NCI-H2081 (cell line): Measurements from ENCODE around the gene ZNF664.

ENCODE experiments used
- DNase-seq, 2 experiments: peaks; one replicate each; lab custom pipeline; 2025; lab: John Stamatoyannopoulos, UW

ZNF664 gene

DNA sequence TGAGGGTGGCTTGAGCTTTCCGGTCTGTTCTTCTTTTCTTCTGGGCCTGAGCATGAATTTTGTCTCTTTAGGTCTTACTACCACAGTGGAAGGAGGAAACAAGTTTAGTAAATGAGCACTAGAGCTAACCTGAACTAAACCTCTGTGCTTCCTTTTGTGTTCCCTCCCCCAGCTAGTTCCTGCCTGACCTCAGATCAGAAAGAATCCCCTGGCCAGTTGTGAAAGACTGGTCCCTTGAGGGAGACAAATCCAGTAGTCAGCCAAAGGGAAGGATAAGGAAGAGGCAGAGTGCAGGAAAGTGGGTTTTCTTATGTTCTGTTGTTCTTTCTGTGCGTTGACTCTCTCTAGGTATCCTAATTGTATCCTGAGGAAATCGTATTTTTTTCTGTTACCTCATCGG is 17.5 kb downstream of the ZNF664 start:
- DNase-seq = no peak

DNA sequence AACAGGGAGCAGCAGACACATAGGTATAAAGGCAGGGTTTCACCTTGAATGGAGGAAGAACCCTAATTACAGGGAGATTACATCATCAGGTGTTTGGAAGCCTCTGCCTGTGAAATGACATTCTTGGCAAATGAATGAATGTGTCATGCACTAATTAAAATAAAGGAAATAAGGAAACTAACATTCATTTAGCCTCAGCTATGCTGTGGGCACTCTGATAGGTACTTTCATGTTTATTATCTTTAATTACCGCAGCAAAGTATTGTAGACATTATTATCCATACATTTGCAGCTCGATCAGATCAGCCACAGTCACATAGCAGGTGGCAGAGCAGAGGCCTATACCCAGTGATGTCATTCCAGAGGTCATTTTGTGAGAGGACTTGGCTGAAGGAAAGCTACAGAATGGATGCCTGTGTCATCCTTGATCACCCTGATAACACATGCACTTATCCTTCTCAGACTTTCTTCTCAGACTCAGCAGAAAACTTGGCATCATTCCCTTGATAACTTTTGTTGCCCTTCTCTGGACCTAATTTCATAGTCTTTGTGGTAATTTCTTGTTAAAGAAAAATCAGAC is 18.4 kb downstream of the ZNF664 start:
- DNase-seq = no peak

DNA sequence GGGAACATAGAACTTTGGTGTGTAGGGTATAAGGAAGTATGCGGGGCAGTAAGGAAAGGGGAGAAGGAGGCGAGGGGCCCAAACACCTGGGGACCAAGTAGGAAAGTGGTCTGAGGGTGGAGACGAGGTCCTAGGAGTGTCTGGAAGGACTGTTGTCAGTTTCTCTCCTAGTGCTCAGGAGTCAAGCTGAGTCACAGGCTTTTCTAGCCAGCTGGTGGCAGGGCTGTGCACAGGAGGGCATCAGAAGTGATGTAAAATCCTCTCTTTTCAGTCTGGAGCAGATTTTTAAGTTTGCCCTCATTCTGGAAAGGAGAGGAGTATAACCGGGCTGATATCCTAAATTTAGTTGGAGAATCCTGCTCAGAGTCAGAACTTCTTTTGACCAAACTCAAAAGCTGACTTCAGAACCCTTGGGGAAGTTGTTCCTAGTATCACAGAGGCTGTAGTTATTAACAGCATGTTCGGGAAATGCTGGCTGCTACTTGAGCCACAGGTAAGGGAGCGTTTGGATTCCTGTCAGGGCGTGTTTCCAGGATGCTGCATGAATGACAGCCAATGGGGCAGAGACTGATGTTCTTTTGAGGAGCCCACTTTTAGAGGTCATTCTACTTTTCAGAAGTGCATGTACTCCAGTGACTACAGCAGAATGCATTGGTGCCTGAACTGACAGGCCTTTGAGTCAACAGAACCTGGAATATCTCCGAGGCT is 19.3 kb downstream of the ZNF664 start:
- DNase-seq = no peak

DNA sequence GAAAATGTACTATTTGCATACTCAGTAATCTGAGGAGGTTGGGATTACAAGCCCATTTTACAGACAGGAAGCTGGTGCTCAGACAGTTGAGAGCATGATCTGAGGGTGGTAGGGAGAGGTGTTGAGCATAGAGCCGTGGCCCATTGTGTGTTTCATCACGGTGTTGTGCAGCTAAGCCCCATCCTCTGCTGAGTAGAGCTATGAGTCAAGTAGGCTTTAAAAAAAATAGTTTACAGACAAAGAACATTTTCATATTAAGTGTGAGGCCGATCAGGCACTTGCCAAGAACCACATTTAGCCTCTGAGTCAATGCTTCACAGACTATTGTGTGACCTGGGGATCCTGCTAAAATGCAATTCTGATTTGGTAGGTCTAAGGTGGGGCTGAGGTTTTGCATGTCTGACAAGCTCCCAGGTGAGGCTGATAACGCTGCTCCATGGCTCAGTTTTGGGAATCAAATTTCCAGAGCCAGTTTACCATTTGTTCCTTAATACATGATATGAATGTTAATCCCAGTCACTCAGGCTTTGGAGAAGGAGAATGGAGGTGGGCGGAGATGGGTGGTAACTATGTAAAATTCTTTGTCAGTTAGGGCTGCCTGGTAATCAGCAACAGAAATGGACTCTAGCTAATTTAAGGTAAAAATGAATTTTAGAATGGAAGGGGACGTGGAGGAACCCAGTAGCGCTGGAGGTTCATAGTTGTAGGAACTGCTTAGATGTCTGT is 22.2 kb downstream of the ZNF664 start:
- no peak for DNase-seq

DNA sequence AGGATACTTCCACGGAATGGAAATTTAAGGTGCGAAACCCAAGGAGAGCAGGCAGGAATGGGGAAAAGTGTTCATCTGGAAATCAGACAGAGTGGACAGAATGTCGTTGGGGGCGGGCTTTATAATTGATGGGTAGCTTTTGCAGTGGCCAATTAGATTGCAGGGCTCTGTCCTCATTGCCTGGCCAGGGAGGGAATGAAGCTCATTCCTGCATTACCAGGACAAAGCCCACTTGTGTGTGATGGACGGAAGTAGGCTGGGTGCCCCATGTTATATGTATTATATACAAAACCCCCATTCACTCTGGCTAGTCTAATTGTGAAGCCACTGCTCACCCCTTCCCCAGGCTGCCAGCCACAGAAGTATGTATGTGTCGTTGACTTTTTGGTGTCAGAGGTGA is 23.6 kb downstream of the ZNF664 start:
- DNase-seq = no peak

DNA sequence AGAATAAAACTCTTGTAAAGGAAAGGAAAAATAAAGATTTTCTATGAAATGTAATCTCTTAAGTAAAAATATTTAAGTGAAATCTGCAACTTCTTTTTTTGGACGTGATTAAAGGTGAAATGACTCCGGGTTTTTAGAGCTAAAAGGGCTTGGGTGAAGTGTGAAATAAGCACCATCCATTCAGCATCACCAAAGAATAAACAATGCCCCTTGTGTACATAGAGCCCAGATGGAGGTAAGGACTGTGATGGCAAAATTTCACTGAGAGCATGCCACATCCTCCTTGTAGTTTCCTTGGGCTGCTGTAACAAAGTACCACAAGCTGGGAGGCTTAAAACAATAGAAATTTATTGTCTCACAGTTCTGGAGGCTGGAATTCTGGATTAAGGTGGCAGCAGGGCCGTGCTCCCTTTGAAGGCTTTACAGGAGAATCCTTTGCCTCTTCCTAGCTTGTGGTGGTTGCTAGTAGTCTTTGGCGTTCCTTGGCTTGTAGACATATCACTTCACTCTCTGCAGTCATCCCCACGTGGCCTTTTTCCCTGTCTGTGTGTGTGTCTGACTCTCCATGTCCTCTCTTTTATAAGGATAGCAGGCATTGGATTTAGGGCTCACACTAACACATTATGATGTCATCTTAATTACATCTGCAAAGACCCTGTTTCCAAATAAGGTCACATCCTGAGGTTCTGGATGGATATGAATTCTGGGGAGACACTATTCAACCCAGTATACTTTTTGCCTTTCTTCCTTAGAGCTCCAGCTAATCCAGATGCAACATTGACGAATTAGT is 24.2 kb downstream of the ZNF664 start:
- DNase-seq = no peak

DNA sequence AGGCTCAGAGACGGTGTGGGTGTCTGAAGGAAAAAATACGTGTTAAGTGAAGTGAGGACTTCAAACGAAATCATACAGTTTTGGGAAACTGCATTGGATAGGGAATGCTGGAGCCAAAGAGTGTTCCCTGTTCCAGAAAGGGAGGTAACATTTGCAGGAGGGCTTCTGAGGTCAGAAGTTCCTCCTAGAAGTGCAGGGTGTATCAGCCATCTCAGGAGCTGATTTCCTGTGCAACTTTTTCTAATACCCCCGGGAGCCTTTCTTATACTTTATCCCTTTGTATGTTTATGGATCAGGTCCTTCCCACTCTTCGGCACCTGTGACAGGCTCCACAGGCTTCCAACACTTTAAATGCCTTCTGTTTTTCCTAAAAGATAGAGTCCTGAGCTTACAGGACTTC is 24.9 kb downstream of the ZNF664 start:
- DNase-seq = no peak

DNA sequence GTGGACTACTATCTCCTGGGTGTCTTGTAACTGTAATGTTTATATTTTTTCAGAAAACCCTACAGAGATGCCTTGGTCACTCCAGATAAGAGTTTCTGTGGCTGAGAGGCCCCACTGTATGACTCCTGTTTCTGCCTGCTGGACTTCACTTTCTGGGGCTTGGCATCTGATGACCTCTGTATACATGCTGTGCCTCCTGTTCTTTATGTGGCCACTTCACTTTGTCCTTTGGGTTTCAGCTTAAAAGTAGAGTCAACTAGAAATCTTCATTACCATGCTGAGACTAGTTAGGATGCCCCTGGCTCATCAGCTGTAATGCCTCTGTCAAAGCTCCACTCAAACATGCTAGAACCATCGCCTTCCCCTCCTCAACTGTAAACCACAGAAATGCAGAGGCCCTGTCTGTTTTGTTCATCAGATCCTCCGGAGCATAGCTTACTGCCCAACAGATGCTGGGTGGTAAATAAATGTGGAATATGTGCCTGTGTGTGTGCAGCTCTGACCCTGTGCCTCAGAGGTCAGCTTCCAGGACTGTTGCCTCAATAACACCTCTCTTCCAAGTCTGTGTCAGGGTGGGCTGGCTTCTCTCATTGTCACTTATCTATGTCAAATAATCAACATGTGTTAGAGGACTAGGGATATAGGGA is 25.5 kb downstream of the ZNF664 start:
- no peak for DNase-seq

DNA sequence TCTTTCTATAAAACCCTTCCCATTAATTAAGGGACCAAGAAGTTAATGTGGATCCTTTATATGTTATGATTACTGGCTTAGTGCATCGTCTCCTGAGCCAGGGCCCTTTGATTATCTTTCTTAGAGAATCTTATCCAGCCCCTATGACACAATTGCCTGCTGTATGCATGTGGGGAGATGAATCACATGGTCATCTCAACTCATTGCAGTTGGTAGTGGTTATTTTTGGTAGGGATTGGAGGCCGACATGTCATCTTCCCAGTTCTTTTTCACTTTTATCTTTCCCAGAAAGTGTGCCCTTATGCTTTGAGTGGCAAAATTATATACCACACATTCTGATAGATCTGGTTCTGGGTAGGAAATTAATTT is 26.0 kb downstream of the ZNF664 start:
- DNase-seq = no peak

DNA sequence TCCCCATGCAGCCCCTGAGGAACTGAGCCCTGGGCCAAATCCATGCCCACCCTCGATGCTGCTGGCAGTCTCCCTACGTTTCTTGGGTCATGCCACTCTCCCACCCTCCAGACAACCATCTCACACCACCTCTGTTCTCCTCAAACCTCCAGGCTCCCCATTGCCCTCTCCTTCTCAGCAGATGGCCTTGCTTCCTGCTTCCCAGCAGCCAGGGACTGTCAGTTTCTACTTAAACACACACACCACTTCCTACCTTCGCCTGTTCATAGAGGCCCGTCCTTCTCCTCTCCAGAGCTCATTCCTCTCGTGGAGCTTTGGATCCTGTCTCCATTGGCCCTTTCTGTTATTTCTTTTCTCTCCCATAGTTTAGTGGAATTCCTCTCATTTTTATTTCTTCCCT is 27.1 kb downstream of the ZNF664 start:
- no peak for DNase-seq

DNA sequence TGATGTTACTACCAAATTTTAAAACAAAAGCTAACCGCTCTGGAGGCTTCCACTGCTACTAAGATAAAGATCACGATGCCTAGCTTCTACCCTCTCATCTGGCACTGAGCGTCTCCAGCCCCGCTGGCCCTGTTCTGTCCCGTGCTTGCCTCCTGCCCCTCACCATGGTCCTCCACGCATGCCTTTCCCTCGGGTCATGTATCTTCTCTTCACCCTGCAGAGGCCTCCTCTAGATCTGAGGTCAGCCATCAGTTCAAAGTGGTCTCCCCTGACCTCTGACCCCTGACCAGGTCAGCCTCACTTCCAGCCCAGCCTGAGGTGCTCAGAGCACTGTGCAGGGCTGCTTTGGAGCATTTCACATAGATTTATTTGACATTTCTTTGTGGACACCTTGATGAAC is 28.3 kb downstream of the ZNF664 start:
- DNase-seq = no peak

DNA sequence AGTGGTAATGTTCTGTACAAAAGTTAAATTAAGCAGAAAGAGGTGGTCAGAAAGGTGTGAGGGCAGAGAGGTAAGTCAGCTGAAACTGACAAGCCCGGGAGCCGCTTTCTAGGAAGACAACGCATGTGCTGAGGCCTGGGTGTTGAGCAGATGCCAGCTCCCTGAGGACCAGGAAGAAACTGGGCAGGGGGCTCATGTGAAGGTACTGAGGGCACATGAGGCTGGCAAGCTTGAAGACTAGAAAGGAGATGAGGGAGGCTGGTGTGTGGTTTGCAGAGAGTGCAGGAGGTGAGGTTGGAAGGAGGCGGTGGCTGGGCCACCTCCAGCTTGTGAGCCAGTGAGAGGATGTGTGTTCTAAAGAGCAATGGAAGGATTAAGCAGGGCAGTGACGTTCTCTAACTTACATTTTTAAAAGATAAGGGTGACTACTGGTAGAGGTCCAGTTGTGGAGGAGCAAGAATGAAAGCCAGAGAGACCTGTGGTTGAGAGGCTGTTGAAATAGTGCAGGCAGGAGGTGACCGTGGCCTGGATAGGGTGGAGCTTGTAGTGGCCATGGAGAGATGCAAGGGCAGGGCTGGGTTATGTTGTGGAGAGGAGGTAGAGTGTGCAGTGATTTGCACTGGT is 29.1 kb downstream of the ZNF664 start:
- no peak for DNase-seq

DNA sequence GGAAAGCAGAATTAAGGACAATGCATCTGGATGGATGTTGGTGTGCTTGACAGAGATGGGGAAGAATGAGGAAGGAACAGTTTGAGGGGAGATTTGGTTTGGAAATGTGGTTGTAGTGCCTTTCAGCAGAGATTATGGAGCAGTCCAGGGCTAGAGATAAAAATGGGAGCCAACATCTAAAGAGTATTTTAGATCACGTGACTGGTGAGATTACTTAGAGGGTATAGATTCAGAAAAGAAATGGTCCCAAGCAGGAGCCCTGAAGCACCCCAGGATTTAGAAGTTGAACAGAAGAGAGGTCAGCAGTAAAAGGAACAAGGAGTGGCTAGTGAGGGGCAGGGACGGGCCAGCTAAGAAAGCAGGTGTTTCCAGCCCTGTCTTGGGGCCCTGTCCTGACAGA is 29.6 kb downstream of the ZNF664 start:
- DNase-seq = no peak

DNA sequence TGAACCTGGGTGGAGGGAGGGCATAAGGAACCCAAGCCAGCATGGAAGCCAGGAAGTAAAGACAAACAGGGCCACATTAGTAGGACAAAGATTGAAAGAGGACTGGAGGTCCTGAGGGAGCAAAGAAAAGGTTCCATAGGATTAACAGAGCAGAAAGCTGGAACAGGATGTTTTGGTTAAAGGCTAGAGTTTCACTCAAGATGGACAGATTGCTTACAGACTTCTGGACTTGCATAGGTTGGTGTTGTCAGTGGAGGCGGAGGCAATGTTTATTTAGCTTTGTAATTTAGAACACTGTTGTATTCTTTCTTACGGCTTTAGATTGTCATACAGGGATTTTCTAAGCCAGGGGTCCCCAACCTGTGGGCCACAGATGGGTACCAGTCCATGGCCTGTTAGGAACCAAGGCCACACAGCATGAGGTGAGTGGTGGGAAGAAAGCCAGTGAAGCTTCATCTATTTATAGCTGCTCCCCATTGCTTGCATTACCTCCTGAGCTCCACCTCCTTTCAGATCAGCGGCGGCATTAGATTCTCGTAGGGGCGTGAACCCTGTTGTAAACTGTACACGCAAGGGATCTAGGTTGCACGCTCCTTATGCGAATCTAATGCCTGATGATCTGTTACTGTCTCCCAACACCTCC is 31.3 kb downstream of the ZNF664 start:
- DNase-seq = no peak

DNA sequence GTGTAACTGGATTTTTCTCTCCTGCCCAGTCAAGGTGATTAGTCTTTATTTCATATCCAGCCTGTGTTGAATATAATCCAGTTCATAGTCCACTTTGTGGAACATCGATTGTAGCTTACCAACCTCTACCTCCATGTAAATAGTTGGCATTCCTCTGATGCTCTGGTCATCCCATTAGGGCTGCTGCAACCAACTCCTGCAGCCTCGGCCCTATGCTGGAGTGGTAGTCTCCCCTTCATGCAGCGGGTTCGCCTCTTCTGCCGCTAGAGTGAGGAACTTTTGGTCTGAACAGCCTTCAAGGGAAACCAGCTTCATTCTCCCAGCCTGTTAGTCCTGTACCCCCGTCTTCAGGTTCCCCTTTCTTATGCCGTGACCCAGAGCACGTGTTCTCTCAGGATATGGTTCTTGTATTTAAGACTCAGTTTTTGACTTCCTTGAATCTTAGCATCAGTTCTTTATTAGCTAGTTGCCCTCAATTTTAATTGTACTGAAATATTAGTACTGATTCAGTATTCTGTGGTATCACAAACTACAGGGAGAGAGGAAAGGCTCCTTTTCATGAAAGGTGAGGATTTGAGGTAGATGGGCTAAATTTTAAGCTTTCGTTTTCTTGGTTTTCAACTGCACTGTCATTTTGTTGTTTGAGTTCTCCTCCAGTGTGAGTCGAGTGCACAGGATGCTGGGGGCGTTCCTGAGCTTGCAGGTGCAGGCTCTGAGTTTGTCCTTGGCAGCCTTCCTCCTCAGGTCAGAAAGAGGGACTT is 33.2 kb downstream of the ZNF664 start:
- no peak for DNase-seq

DNA sequence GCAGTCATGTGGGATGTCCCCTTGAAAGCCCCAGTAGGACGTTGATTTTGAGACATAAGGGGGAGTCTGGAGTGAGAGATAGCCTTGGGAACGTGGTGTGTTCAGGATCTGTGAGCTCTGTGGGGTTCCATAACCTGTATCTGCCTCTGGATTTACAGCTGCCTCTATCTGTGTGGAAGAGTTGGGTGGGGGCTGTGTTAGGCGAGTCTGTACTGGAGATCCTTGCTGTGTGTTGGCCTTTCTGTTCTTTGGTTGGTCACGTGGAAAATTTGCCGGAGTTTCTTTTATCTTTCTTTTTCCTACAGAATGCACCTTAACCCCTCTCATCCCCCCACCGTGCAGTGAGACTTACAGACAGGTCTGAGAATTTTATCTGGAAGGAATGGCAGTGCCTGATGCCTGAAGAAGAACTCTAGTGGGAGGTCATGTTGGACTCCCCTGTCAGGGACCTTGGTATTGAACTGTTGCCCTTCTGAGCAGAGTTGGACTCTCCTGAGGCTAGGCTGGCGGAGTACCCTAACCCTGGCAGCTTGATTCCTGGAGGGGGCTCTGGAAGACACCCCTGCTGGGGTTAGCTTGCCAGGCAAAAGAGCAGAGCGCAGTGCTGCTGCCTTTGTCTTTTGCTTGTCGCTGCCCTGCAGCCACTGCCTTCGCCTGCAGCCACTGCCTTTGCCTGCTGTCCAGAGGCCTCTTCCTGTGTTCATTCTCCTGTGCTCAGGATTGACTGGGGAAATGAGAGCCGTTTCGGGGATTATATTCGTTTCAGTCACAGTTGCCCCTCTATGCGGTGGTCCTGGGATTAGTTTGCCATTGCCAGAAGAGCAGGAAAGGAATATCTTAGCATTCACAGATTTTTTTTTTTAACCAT is 34.1 kb downstream of the ZNF664 start:
- DNase-seq = no peak

DNA sequence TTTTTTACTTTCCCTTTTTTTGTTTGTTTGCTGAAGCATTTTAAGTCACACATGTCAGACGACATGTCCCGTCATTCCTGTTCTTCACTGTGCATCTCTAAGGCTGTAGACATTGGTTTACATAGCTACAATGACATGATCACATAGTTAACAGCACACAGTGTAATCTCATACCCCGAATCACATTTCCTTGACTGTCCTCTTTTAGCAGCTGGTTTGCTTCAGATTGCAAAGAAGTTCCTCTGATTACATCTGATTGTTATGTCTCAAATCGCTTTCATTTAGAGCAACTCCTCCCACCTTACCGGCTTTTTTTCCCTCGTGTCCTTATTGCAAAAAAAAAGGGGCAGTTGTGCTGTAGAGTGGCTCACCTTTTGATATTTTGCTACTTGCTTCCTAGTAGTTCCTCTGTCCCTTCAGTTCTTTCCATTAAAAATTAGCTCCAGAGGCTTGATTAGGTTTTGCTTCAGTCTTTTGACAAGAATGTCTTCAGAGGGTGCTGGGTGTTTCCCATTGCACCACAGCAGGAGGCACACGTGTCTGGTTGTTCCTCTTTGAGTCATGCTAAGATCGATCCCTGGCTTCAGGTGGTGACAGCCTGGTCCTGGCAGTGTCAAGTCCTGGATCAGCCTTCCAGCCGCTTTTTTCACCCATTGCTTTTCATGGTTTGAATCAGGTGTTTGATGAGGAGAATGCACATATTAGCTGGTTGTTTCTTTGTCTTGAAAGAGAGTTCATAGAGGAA is 35.0 kb downstream of the ZNF664 start:
- DNase-seq = no peak

DNA sequence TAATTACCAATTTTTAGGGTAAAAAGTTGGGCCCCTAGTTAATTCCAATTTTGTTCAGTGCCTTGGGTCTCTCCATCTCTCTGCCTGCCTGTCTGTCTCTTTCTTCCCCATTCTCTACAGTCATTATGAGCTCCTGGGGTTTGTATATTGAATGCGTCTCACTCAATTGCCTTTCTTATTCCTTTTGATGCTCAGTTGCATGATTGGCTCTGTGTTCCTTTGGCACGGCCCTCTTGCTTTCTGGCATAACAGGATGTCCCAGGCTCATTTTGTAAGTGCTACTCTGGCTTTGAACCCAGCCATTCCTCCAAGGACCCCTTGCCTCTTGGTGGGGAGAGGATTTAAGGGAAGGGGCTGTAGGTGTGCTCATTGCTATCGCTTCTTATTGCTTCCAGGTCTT is 35.6 kb downstream of the ZNF664 start:
- DNase-seq = no peak

DNA sequence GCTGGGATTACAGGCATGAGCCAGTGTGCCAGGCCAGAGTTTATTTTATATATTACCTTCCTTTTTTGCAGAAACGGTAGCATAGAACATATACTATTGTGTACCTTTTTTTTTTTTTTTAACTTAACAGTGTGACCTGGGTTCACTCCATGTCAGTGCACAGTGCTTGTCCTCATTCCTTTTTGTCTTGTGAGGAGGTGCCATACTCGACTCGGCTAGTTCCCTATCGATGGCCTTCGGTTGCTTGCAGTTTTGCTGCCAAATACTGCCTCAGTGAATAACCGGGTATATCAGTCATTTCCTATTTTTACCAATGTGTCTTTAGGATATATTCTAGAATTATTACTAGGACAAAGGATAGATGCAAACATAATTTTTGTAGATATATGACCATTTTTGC is 36.8 kb downstream of the ZNF664 start:
- DNase-seq = no peak
